Heart left ventricle (tissue), 16 donors: ENCODE measurements around the gene CXCL3. TPM values are rescaled to one million over a fixed set of nuclear protein-coding genes. Genes with fewer than 3 reads are reported as not detected.

Experiments used
- ATAC-seq, 4 donors: fragments of 200-7000 bp; cut with Tn5 transposase; one replicate each; pipeline ENCODE4 v1.9.1; 2020 to 2022; ENCODE audit warnings: moderate library complexity in 4 of 4, mild to moderate bottlenecking in 3 of 4, moderate number of reproducible peaks in 1 of 4
- DNase-seq, 5 donors: peaks; one replicate each; pipeline ENCODE4 v3.0.0-alpha.2; 2020
- H3K27ac ChIP-seq, 12 donors: fragments of 200-600 bp; sonication (generic) in 4 of 12; one replicate each; pipeline versions ENCODE4 v1.5.0 to v1.8.0; 2016 to 2022; ENCODE audit warnings: mild to moderate bottlenecking in 2 of 12
- H3K27me3 ChIP-seq, 9 donors: fragments of 200-600 bp; sonication (generic) in 2 of 9; one replicate each; pipeline versions ENCODE4 v1.5.1 to v1.8.0; 2016 to 2022; ENCODE audit warnings: mild to moderate bottlenecking in 3 of 9
- H3K36me3 ChIP-seq, 9 donors: fragments of 200-600 bp; sonication (generic) in 2 of 9; one replicate each; pipeline versions ENCODE4 v1.5.0 to v1.8.0; 2018 to 2022; ENCODE audit warnings: mild to moderate bottlenecking in 2 of 9
- H3K4me1 ChIP-seq, 12 donors: fragments of 200-600 bp; sonication (generic) in 4 of 12; one replicate each; pipeline versions ENCODE4 v1.5.0 to v1.8.0; 2016 to 2022; ENCODE audit warnings: mild to moderate bottlenecking in 3 of 12
- H3K4me3 ChIP-seq, 12 donors: fragments of 200-600 bp; sonication (generic) in 4 of 12; one replicate each; pipeline versions ENCODE4 v1.5.0 to v1.8.0; 2017 to 2022; ENCODE audit warnings: mild to moderate bottlenecking in 9 of 12, moderate library complexity in 4 of 12
- H3K9me3 ChIP-seq, 12 donors: fragments of 200-600 bp; sonication (generic) in 4 of 12; one replicate each; pipeline versions ENCODE4 v1.5.0 to v1.8.0; 2016 to 2022; ENCODE audit warnings: mild to moderate bottlenecking in 1 of 12
- CTCF ChIP-seq, 12 donors: fragments of 200-600 bp; sonication (generic) in 4 of 12; IDR thresholded peaks; one replicate each; pipeline versions ENCODE4 v1.5.0 to v1.8.0; 2018 to 2022; ENCODE audit warnings: antibody characterized with exemption in 12 of 12, mild to moderate bottlenecking in 5 of 12
- POLR2A ChIP-seq, 2 donors: fragments of 450-650 bp; IDR thresholded peaks; one replicate each; pipeline ENCODE4 v1.6.1; 2017; ENCODE audit warnings: antibody characterized with exemption in 2 of 2, mild to moderate bottlenecking in 2 of 2, moderate library complexity in 2 of 2
- intact Hi-C, 10 donors: fragments of 100-400 bp; cut with DNase I; formaldehyde crosslinking; loops; one replicate each; pipeline versions ENCODE4 v1.11.1 to v1.14.2; 2022
- polyA plus RNA-seq, 2 donors: library from polyadenylated mRNA; stranded (reverse); fragments of 200-250 nt; gene quantifications; one replicate each; pipeline ENCODE4 v1.2.3, GENCODE V29; 2013
- total RNA-seq, 9 donors: library from RNA; depleted of rRNA in 2 of 9; stranded (reverse); fragments of >200 nt in 2 of 9; fragmentation: NEBNext Ultra II Directional in 3 of 9; extraction: Animal tissue kit (Norgen Biotek cat#: 25700) in 3 of 9; gene quantifications; one replicate each; pipeline versions ENCODE4 v1.1.0 to v1.2.4, GENCODE V29; 2016 to 2023
- donor health status: ischemic (EF 13 %, LVEDD 7.1; RV severe dilation, severe dysfunction).
- donor health status: healthy with polysubstance abuse.
- donor health status: DM: no; HTN: yes; CAD: no.
- donor health status: DM: no; HTN: no; CAD: no.
- donor health status: ischemic (EF 25% LVEDD 6.9; RV normal size, moderate dysfunction).
- donor health status: ischemic (EF 25% LVEDD 5.7; RV mildly dilated, moderate dysfunction).
- donor health status: healthy.
- donor health status: DM: yes; HTN: yes; CAD: no.
- donor health status: ischemic (EF 35%, LVEDD 5.7; RV mildly dilated, moderate dysfunction).
- donor health status: nonischemic (EF 11% LVEDD 7.7; RV severe dilation, severe dysfunction).
- donor health status: DM: yes; HTN: yes; CAD: no.
- donor health status: PGD.
- donor health status: ischemic (EF 29% LVEDD 5.4; RV normal size, mild dysfunction).
- donor health status: nonischemic (EF 23%, LVEDD 6.1; RV moderate dilation, normal function).

Gene CXCL3
- total and polyA plus RNA-seq, 11 donors = 0.32 to 8.9 (median 0.89) TPM; not detected in 2

GRCh38 chr4:74033739-74034138 lies 4.8 kb downstream of the CXCL3 start:
- ATAC-seq (no peak), DNase-seq (no peak)
- H3K4me3 ChIP-seq = no peak overlapping the region
- TF ChIP-seq POLR2A (IDR thresholded peaks at IDR 0.05) (no peak), CTCF (IDR thresholded peaks at IDR 0.05) (no peak)
- peaks cover 0 to 13% (median 0%) of the 10 kb centered on the region in 12 donors for H3K4me1 ChIP-seq
- intact Hi-C loops = loop anchor here in 3 of 10 donors (10.0 kb wide), 2 partner anchors 101 to 299 kb away; no protein-coding TSS in a partner anchor
- H3K27ac ChIP-seq = no peak overlapping the region
- H3K36me3 ChIP-seq = no peaks in the 10 kb centered on the region
- peaks cover 0 to 8% (median 0%) of the 10 kb centered on the region in 9 donors for H3K27me3 ChIP-seq
- peaks cover 0 to 6% (median 0%) of the 10 kb centered on the region in 12 donors for H3K9me3 ChIP-seq

GRCh38 chr4:74032064-74032463 lies 6.4 kb downstream of the CXCL3 start:
- intact Hi-C loops = loop anchor here in 3 of 10 donors (10.0 kb wide), 2 partner anchors 103 to 297 kb away; no protein-coding TSS in a partner anchor
- H3K9me3 ChIP-seq = peaks cover 0 to 10% (median 0%) of the 10 kb centered on the region in 12 donors
- no peaks in the 10 kb centered on the region for H3K36me3 ChIP-seq
- no peak overlapping the region for H3K4me3 ChIP-seq
- H3K27me3 ChIP-seq = no peaks in the 10 kb centered on the region
- TF ChIP-seq POLR2A (IDR thresholded peaks at IDR 0.05) (no peak), CTCF (IDR thresholded peaks at IDR 0.05) (no peak)
- ATAC-seq (peak in 2 of 4 donors; percentile 14 to 54), DNase-seq (peak in 3 of 5 donors; percentile 14 to 32 (median 24))
- no peak overlapping the region for H3K27ac ChIP-seq
- H3K4me1 ChIP-seq = no peaks in the 10 kb centered on the region

- no peak overlapping the region for H3K4me3 ChIP-seq
- no peaks in the 10 kb centered on the region for H3K4me1 ChIP-seq
- H3K27ac ChIP-seq = no peak overlapping the region
- no peaks in the 10 kb centered on the region for H3K36me3 ChIP-seq
- intact Hi-C loops = loop anchor here in 3 of 10 donors (10.0 kb wide), 2 partner anchors 103 to 297 kb away; no protein-coding TSS in a partner anchor
- H3K9me3 ChIP-seq = peaks cover 0 to 10% (median 0%) of the 10 kb centered on the region in 12 donors
- ATAC-seq (no peak), DNase-seq (no peak)
- no peak for TF ChIP-seq CTCF (IDR thresholded peaks at IDR 0.05)
- no peak for TF ChIP-seq POLR2A (IDR thresholded peaks at IDR 0.05)
- no peaks in the 10 kb centered on the region for H3K27me3 ChIP-seq
Observed at GRCh38 chr4:74031576-74031975, 6.9 kb downstream of the CXCL3 start.

- ATAC-seq = no peak
- peaks cover 0 to 18% (median 0%) of the 10 kb centered on the region in 12 donors for H3K9me3 ChIP-seq
- TF ChIP-seq CTCF (IDR thresholded peaks at IDR 0.05) (no peak), POLR2A (IDR thresholded peaks at IDR 0.05) (no peak)
Observed at GRCh38 chr4:74030285-74030684, 8.2 kb downstream of the CXCL3 start.

More at GRCh38 chr4:74030285-74030684, 8.2 kb downstream of the CXCL3 start:
- intact Hi-C loops = loop anchor here in 3 of 10 donors (10.0 kb wide), 2 partner anchors 105 to 295 kb away; no protein-coding TSS in a partner anchor
- no peaks in the 10 kb centered on the region for H3K4me1 ChIP-seq
- no peaks in the 10 kb centered on the region for H3K27me3 ChIP-seq
- H3K36me3 ChIP-seq = no peaks in the 10 kb centered on the region
- no peak for DNase-seq
- H3K27ac ChIP-seq = no peak overlapping the region
- no peak overlapping the region for H3K4me3 ChIP-seq
